ENCODE results near the gene PLCL1.

The PLCL1 gene

DNA sequence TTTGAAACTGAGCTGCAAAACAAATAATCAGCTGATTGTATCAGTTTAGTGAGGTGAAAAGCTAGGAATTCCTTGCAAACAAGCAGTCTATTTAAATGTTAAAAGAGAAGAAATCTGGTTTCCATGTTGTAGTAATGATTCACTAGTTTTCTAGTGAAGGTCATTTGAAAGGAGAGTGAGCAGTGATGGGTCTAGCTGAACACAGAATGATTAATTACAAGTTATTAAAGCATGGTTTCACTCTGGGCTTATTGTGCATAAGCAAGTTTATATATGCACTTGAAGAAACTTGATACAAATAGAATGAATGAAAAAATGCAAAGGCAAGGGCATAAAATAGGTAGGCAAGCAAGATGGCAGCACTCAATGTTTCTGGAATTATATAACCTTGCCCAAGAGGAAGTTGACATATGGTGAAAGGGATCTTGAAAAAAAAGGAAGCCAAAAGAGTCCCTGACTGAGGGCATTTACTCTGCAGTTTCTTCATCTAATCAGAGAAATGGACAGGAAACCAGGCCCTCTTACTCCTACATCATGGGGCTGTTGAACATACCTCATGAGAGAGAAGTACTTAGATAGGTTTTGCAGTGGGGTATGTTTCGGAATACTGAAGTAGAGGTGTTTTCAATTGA lies 53.2 kb downstream of the PLCL1 start:
- DNase-seq (ENCODE audit: low read depth in 3 of 3): no peak

DNA sequence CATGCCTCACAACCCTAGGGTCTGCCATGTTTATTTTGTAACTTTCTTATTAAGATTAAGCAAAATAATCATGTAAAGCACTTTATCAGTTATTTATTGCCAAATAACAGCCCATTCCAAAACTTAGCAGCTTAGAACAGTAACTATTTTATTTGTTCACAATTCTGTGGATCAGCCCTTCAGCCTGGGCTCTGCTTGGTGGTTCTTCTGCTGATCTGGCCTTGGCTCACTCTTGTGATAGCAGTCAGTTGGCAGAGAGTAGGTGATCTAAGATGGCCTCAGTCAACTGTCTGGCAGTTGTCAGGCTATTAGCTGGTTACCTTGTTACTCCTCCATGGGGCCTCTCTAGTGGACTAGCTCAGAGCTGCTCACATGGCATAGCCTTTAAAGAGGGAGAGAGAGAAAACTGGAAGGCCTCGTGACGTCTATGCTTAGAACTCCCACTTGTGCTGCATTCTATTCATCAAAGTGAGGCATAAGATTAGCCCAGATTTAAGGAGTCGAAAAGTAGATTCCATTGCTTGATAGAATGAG lies 54.3 kb downstream of the PLCL1 start:
- no peak for DNase-seq (ENCODE audit: low read depth in 3 of 3)

DNA sequence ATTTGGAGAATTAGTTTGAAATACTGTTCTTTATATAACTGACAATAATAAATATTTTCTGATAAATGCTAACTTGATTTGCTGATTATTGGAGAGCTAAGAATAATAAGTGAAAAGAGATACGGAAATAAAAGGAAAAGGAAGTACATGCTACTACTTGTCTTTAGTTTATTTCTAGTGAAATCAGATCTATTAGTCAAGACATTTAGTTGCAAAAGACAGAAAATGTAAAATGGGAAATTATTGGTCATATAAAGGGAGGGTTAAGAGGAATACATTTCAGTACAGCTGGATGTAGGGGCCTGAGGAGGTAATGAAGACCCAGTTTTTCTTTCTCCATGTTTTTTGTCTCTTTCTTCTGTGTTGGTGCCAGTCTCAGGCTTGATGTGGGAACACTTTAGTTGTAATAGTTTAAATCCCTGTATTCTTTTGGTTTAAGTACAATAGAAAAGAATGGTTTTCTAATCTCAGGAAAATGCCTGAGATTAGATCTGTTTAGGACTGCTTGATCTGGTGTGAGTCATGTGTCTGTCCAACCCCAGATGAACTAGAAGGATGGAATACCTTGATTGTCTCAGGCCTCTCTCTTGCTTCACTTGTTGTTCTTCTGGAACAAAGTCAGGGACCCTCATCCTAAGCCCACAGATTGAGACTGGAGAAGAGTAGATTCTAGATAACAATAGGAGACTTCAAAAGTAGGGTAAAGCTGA lies 58.0 kb downstream of the PLCL1 start:
- no peak for DNase-seq (ENCODE audit: low read depth in 3 of 3)

DNA sequence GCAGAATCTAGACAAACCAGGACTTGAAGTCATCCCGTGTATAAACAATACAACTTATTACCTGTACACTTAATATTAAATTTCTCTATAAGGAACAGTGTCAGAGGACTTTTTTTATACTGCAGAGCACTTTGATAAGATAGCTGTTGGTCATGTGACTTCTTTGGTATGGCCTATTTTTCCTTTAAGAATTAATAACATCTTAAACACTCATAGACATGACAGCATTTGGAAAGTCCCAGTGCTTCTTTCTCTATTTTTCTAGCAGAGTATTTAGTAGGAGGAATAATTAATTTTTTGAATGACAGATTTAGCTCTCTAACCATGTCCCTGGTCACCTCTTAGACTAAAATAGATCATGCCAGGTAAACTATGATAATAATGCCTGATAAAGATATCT lies 59.4 kb downstream of the PLCL1 start:
- no peak for DNase-seq (ENCODE audit: low read depth in 3 of 3)

DNA sequence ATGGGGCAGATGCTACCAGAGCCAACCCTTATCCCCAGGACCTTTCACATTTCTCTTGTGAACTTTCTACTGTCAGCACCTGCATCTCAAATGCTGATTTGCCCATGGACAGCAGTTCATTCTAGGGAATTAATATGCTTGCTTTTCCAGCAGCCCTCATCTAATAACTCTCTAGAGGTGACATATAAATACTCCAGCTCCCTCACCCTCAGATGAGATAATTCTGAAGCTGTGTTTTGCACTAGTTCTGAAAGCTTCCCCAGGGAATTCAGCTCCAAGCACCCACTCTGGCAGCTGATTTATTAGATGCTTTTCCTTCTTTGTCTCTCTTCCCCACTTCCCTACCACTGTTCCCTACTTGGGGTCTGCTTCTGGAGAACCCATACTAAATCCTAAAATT lies 62.1 kb downstream of the PLCL1 start:
- no peak for DNase-seq (ENCODE audit: low read depth in 3 of 3)

DNA sequence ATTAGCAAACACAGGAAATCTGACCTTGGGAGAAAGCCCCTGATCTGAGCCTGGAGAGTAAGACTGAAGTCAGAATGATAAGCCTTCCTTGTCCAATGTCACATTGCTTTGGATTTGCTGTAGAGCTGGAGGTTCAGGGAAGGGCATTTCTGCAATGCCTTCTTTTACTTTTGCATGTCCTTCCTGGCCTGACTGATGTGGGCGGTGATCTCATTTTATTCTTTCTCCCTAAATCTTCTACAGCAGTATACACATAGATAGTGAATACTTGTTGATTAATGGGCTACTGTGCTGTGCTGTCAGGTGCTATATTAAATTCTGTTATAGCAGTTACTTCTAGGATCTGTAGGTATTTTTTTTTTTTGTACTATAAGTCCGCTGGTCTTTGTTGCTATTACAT lies 62.6 kb downstream of the PLCL1 start:
- no peak for DNase-seq (ENCODE audit: low read depth in 3 of 3)

DNA sequence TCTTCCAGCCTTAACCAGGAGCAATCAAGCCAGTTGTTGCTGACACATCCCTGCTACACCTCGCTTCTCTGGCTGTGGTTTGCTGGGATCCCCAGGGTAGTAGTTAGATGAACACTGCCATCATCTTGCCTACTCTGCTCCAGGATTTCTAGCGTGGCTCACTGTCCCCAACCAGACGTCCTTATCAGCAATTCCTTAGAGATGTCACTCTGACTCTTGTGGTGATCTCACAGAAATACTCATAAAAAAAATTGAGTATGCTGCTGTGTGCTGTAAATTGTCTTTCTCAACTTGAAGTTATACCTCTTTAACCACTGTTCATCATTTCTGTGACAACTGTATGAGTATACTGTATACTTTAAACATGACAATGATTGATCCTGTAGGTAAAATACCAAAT lies 63.2 kb downstream of the PLCL1 start:
- DNase-seq (ENCODE audit: low read depth in 3 of 3): no peak

DNA sequence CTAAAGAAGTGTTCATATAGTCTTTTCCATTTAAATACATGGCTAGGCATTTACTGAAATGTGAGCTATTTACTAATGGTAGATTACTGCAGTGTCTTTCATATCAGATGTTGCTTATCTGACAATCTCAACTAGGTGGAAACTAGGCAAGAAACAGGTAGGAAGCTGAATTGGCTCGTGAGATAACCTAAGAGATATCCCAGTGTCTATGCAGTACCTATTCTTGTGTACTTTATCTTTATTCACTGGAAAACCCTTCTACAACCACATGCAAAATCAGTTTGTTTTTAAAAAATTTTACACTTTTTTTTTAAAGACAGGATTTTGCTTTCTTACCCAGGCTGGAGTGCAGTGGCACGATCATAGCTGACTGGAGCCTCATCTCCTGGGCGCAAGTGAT lies 63.8 kb downstream of the PLCL1 start:
- DNase-seq (ENCODE audit: low read depth in 3 of 3): no peak

DNA sequence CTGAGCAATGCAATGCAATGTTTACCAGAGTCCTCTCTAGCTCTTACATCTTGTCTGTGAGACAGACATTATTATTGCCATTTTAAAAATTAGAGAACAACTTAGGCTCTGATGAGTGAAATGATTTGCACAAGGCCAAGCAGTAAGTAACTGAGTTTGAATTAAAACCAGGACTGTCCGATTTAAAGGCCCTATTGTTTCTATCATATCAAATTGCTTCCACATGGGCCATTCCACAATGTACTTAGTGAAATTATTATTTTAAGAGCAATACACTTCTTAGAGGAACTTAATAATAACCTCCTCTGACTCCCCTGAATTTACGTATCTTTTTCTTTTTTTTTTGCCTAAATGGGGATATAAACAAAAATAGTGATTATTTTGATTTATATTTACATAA lies 64.6 kb downstream of the PLCL1 start:
- no peak for DNase-seq (ENCODE audit: low read depth in 3 of 3)

DNA sequence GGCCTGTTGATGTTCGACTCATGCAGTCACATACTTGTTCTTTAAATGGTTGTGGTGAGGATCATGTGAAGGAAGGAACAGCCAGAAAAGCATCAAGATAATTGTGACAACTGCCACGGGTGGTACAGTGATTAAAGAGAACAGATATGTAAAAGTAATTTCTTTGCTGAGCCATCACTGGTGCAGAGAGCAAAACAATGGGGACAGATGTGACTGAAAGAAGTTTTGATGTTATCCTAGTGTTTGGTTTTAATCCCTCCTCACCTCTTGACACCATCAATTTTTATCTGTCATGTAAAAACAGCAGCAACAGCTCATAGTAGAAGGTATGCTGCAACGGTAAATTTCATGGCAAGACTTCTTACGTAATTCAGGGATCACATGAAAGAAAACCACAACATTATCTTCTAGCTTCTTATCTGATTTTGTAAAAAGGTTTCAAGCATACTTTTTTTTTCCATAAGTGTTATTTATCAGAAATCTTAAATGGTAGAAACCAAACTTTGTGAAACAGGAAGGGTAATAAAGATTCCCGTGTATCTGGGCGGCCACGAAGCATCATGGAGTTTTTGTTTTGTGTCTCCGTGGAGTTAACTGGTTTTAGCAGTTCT lies 65.2 kb downstream of the PLCL1 start:
- no peak for DNase-seq (ENCODE audit: low read depth in 3 of 3)

DNA sequence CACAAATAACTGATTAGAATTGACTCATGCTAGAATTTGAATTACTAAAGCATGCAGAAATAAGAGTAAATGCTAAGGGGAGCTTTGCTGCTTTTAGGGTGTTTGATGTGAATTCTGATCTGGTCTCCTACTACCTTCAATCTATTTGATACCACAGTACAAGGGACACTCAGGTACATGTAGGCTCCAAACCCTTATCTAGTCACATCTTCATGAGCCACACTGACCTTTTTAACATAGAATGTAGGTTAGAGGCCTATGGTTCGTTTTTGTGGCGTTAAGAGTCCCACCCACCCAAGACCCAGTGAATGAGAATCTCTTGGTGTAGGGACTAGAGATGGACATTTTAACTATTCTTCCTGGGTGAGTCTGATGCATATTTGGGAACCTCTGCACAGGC lies 65.7 kb downstream of the PLCL1 start:
- no peak for DNase-seq (ENCODE audit: low read depth in 3 of 3)

DNA sequence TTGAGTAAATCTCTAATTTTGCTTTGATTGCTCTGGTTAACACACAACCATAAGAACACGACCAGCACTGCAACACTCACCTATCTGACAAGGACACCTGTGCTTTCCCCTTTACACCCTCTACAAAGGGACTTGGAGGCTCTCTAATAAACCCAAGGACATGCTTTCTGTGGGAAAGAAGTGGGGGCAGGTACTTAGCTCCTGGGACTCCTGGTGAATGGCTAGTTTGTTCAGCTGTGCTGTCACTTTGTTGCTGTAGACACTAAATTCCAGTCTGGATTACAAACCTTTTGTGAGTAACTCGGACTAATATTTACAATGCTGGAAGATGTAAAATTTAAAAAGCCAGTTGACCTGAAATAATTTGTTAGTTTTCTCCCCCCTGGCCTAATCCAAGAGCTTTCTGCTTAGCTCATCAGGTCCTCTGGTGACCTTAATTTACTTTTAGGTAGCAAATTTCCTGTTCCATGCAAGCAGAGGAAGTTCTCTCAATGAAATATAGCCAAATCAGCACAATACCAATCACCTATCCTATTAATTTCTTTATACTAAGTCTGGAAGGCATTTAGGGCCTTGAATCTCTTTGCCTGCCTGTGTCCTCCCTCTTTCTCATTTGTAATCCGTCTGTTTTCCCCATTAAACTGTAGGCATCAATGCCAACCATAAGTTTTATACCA lies 67.5 kb downstream of the PLCL1 start:
- no peak for DNase-seq (ENCODE audit: low read depth in 3 of 3)

DNA sequence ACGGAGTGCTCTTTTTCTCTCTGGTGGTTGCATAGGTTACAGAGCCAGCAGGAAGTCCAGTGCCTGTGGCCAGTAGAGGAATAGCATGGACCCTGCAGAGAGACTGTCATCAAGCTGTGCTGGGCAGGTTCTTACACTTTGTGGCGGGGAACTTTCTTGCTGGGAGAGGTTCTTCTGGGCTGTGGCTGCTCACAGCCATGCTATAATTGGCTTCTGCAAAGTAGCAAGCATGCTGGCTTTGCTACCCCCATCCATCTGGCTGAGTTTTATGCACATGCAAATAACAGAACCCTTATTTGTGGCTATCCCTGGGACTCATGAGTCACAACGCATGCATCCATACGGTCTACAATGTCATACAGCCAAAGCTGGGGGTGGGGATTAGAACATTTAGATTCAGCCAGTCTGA lies 68.9 kb downstream of the PLCL1 start:
- DNase-seq (ENCODE audit: low read depth in 3 of 3): no peak

DNA sequence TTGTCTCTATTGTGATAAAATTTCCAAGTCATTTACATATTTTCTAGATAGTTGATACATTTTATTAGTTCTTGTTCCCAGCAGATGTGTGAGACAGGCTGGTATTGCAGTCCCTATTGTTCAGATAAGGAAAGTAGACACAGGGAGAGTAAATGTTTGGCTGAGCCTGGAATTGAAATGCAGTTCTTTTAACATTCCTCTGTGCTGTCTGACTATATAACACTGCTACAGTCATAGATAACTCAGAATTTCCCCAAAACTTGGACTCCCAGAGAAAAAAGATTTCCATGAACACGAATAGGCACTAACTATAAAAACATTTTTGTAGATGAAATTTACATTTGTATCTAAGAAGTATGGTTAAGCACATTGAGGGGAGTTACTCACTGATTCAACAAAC lies 71.4 kb downstream of the PLCL1 start:
- DNase-seq (ENCODE audit: low read depth in 3 of 3): no peak

DNA sequence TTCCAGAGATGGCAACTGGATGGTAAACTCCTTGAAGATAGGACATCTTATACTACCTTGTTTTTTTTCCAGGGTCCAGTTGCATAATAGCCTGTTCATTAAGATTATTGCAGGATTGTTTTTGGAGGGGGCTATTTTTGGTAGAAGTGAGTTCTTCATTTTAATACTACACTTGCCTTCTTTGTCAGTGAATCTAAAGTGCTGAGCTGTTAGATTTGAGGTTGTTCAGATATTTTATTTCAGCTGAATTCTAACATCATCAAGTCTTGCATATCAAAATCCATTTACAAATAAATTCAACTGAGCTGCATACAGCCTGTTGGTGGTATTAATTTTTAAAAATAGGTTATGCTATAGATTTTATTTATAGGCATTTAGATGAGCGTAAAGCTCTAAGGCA lies 72.1 kb downstream of the PLCL1 start:
- no peak for DNase-seq (ENCODE audit: low read depth in 3 of 3)

DNA sequence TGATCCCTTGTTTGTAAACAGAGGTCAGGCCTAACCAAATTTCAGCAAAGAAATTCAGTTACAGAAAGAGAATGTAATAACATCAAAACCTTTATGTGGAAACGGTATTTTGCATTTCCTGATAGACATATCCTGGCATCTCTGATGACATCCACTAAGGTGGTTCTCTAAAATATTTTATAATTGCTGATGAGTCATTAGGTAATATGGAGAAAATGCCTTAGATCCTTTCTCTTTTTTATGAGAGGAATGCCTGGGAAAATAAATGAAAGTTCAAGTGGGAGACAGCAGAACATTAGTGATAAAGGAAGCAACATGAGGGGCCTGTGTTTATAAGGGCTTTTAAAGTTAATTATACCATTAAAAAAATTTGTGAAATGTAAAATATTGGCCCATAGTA lies 72.6 kb downstream of the PLCL1 start:
- DNase-seq (ENCODE audit: low read depth in 3 of 3): no peak

DNA sequence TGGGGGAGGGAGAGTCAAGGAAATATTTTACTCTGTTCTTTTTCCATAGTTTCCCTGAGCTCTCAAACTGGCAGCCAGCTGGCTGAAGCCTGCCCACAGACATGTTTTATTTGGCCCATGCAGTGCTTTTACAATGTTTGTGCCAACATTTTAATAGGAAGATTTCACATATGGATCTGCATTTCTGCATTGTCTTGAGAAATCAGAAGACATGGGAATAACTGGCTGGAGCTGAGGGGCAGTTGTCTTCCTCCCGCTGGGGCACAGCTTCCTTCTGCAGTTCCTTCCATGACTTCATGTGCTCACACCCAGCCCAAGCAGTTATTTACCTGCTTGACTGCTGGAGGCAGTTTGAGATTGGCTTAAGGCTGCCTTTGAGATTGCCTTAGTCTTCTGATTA lies 74.4 kb downstream of the PLCL1 start:
- DNase-seq (ENCODE audit: low read depth in 3 of 3): no peak

DNA sequence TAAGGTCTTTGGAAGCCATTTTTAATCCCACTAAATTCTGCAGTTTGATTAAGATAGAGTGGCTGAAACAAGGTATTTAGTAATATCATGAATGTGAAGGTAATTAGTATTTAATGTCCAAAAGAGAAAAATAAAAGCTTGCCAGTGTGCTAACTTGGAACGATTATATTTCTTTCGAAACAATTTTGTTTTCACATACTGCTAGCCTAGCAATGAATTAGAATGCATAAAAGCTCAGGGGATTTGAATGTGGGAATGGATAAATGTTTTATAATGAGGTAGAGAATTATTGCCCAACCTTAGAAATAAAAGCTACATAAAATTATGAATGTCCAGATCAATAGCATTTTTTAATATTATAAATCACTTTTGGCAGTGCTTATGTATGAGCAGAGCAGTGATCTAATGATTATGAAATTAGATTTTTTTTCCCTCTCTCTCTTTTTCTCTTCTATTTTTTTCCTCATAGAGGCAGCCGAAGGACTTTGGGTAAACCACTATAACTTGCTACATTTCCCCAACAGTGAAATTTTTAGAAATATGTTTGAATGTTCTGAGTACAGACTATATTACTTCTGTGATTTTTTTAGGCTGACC lies 75.5 kb downstream of the PLCL1 start:
- DNase-seq (ENCODE audit: low read depth in 3 of 3): no peak

DNA sequence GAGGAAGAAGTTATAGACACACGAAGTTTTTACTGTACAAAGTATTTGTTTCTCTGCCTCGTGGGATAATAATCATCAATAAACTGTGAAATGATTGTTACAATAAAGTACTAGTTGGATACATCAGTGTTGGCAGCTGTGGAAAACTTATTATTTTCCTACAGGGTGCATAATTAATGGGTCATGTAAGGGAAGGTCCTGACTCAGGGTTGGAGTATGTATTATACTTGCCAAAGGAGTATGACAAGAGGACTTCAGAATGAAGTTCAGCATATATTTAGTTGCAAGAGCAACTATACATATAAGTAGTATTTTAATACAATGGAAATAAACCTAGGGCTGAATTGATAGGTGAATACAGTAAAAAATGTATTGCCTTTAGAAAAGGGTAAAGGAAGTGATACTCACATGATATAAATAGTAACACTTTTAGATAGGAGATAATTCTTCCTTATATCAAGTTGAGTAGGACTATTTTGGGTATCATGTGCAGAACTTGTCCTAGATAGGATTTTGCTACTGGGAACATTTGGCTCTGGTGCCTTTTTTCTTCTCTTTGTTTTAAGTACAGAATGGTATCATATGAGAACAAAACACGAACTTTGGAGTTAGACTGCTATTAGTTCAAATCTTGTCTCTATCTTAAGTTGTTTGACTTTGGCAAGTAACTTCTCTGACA lies 79.1 kb downstream of the PLCL1 start:
- DNase-seq (ENCODE audit: low read depth in 3 of 3): no peak

DNA sequence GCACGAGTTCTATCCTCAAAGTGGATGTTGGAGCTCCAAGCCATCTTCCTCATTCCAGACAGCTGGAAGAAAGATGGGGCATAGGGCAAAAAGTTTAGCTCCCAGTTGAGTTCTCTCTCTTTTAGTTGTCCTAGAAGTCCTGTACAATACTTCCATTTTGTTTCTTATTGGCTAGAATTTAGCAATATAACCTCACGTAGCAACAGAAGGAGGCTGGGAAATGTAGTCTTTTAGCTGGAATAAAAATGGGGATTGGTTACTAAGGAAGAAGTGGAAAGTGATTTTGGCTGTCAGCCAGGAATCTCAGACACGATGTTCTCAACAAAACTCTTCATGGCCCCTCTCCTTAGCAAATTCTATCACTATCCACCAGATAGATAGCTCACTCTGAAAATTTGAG lies 79.9 kb downstream of the PLCL1 start:
- no peak for DNase-seq (ENCODE audit: low read depth in 3 of 3)

DNA sequence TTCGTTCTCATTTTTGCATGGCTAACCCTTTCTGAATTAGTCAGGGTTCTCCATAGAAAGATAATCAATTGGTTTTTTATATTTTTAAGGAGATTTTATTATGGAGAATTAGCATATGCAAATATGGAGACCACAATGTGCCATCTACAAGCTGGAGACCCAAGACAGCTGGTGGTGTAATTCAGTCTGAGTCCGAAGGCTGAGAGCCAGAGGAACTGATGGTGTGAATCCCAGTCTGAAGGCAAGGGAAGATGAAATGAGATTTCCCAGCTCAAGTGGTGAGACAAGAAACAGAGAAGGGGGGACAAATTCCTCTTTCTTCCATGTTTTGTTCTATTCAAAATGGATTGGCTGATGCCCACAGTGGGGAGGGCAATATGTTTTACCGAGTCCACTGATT lies 80.7 kb downstream of the PLCL1 start:
- no peak for DNase-seq (ENCODE audit: low read depth in 3 of 3)

DNA sequence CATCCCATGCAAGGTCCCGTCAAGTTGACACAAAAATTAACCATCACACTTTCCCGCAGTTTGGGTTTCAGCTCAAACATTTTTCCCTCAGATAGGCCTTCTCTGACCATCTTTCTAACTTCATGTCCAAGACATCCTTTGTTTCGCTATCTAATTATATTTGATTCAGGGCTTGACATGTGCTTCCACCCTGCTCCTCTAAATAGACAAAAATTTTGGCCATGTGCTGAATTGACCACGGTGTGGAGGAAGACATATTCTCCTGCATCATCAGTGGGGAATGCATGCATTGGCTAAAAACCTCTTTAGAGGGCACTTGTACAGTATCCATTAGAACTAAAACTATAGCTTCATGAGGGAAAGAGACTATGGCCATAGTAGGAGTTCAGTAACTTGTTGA lies 81.2 kb downstream of the PLCL1 start:
- DNase-seq (ENCODE audit: low read depth in 3 of 3): no peak

Data from stimulated activated CD4-positive, alpha-beta T cell treated with anti-CD3 and anti-CD28 coated beads, TNF-alpha, amount 100 ng/mL, for 48 hours (primary cell).